Adrenal gland (tissue), 19 donors: Measurements from ENCODE around the gene OCEL1. TPM values are rescaled to one million over a fixed set of nuclear protein-coding genes. Genes with fewer than 3 reads are reported as not detected.

Experiments used
- DNase-seq, 7 donors: peaks; one replicate each; pipeline ENCODE4 v3.0.0-alpha.2; 2019 to 2020
- H3K27ac ChIP-seq, 5 donors: fragments of 200-600 bp; sonication (generic) in 4 of 5; 1 replicate in 3 of 5; 2 replicates in 2 of 5; pipeline versions ENCODE4 v1.5.1 to v1.8.0; 2016 to 2020; ENCODE audit warnings: mild to moderate bottlenecking in 1 of 5
- H3K27me3 ChIP-seq: fragments of 200-600 bp; 2 replicates; pipeline ENCODE4 v1.8.0; 2021
- H3K36me3 ChIP-seq, 2 donors: fragments of 200-600 bp; replicated peaks in 1 of 2; 1 replicate in 1 of 2; 2 replicates in 1 of 2; pipeline versions ENCODE4 v1.5.1 to v1.8.0; 2018 to 2022
- H3K4me1 ChIP-seq, 2 donors: fragments of 200-600 bp; replicated peaks in 1 of 2; 1 replicate in 1 of 2; 2 replicates in 1 of 2; pipeline versions ENCODE4 v1.5.1 to v1.8.0; 2018 to 2021
- H3K4me3 ChIP-seq, 4 donors: fragments of 200-600 bp; sonication (generic) in 3 of 4; one replicate each; pipeline ENCODE4 v1.5.1; 2016 to 2018
- H3K9me3 ChIP-seq, 3 donors: fragments of 200-600 bp; sonication (generic) in 1 of 3; replicated peaks in 1 of 3; 1 replicate in 2 of 3; 2 replicates in 1 of 3; pipeline versions ENCODE4 v1.5.1 to v1.8.0; 2016 to 2021
- CTCF ChIP-seq, 6 experiments: fragments of 450-650 bp in 4 of 6; fragments of 200-600 bp in 2 of 6; sonication (generic) in 1 of 6; IDR thresholded peaks; 1 replicate in 5 of 6; 2 replicates in 1 of 6; pipeline versions ENCODE4 v1.5.1 to v1.8.0; 2016 to 2021; ENCODE audit warnings: antibody characterized with exemption in 6 of 6, mild to moderate bottlenecking in 2 of 6, moderate library complexity in 1 of 6
- POLR2A ChIP-seq, 2 donors: fragments of 450-650 bp; IDR thresholded peaks; one replicate each; pipeline ENCODE4 v1.6.1; 2017; ENCODE audit warnings: antibody characterized with exemption in 2 of 2, mild to moderate bottlenecking in 2 of 2, moderate library complexity in 1 of 2
- WGBS, 4 donors: extraction: QIAGEN DNeasy Blood & Tissue Kit in 2 of 4; methylation state at CpG; one replicate each; pipeline versions ENCODE4 v1.1.5 to v1.1.7; 2013 to 2017; 5-methylcytosine and 5-hydroxymethylcytosine counted together
- intact Hi-C, 2 donors: fragments of 100-400 bp; cut with DNase I; formaldehyde crosslinking; loops; one replicate each; pipeline versions ENCODE4 v1.14.1 to v1.15.0; 2022 to 2023
- long read RNA-seq, 10 donors: library from polyadenylated mRNA in 3 of 10; unstranded in 2 of 10; stranded (forward) in 1 of 10; transcript quantifications; one replicate each; pipeline ENCODE4 v2.0.0 and lab custom pipeline, GENCODE V29; 2021 to 2026
- polyA plus RNA-seq, 3 donors: library from polyadenylated mRNA; stranded (reverse); fragments of 200-250 nt in 2 of 3; fragments of 350-450 nt in 1 of 3; fragmentation: Illumina TruSeq in 1 of 3; extraction: RNeasy Lipid Tissue Mini Kit (QIAGEN cat#74804) in 1 of 3; gene quantifications; one replicate each; pipeline ENCODE4 v1.2.3, GENCODE V29; 2013 to 2014
- total RNA-seq, 9 donors: library from RNA; depleted of rRNA in 4 of 9; stranded (reverse); fragments of >200 nt in 4 of 9; fragments of 120-200 nt in 1 of 9; fragmentation: NEBNext Ultra II Directional in 1 of 9; extraction: Animal tissue kit (Norgen Biotek cat#: 25700) in 1 of 9; gene quantifications; one replicate each; pipeline versions ENCODE4 v1.1.0 to v1.2.4, GENCODE V29; 2013 to 2023
- donor health status: healthy with polysubstance abuse.
- donor health status: Bipolar disorder and iron deficiency.
- donor health status: DM: yes; HTN: yes; CAD: no.
- donor health status: DM: no; HTN: no; CAD: no.
- donor health status: DM: no; HTN: no; CAD: no.
- donor health status: DM: yes; HTN: yes; CAD: no.

Gene OCEL1
- total RNA-seq = 10 to 100 TPM in 8 of 9 donors, 1 to 10 TPM in 1; 6.1 to 49.1 (median 33.6) TPM
- 10 to 100 TPM; 10.3 to 48.2 (median 27.0) TPM for polyA plus RNA-seq
- long read RNA-seq, donor 1, partial matches to known transcripts = 0 of 5 reads
- long read RNA-seq, donor 1, other reads (novel, unspliced or antisense) = 0 of 5 reads
- long read RNA-seq, donor 2, partial matches to known transcripts = 0 of 1 reads
- long read RNA-seq, donor 2, other reads (novel, unspliced or antisense) = 0 of 1 reads
- long read RNA-seq, donor 3, partial matches to known transcripts = 0 of 3 reads
- long read RNA-seq, donor 3, other reads (novel, unspliced or antisense) = 0 of 3 reads
- long read RNA-seq, donor 4, transcript OCEL1-201 (6 exons, 1,133 nt) = major isoform, 5 of 14 reads
- long read RNA-seq, donor 4, partial matches to known transcripts = 3 of 14 reads
- long read RNA-seq, donor 4, other reads (novel, unspliced or antisense) = 3 of 14 reads
- long read RNA-seq, donor 5, transcript OCEL1-201 (6 exons, 1,133 nt) = major isoform, 18 of 42 reads
- long read RNA-seq, donor 5, partial matches to known transcripts = 7 of 42 reads
- long read RNA-seq, donor 5, other reads (novel, unspliced or antisense) = 14 of 42 reads
- long read RNA-seq, donor 6, transcript OCEL1-201 (6 exons, 1,133 nt) = major isoform, 6 of 11 reads
- long read RNA-seq, donor 6, partial matches to known transcripts = 1 of 11 reads
- long read RNA-seq, donor 6, other reads (novel, unspliced or antisense) = 2 of 11 reads
- long read RNA-seq, donor 7, partial matches to known transcripts = 0 of 2 reads
- long read RNA-seq, donor 7, other reads (novel, unspliced or antisense) = 0 of 2 reads
- long read RNA-seq, donor 8, partial matches to known transcripts = 0 of 3 reads
- long read RNA-seq, donor 8, other reads (novel, unspliced or antisense) = 0 of 3 reads
- long read RNA-seq, donor 9, partial matches to known transcripts = 0 of 4 reads
- long read RNA-seq, donor 9, other reads (novel, unspliced or antisense) = 0 of 4 reads
- long read RNA-seq, donor 10, partial matches to known transcripts = 91 of 95 reads
- long read RNA-seq, donor 10, other reads (novel, unspliced or antisense) = 0 of 95 reads

- peaks cover 0 to 7% of the 10 kb centered on the region in 2 donors for H3K36me3 ChIP-seq
- TF ChIP-seq POLR2A (IDR thresholded peaks at IDR 0.05) (peak; percentile 28 to 83), CTCF (IDR thresholded peaks at IDR 0.05) (peak in 1 of 6 experiments; percentile 6)
- intact Hi-C loops = no loop called here
- H3K4me1 ChIP-seq = peaks cover 10 to 16% of the 10 kb centered on the region in 2 donors
- peak within 1 kb of the TSS; percentile 84 to 91 (median 85) for H3K27ac ChIP-seq
- 0% methylated on average over 8 to 90 of the region's 90 CpGs for WGBS, 4 donors
- peak; percentile 98 to 100 (median 99) for DNase-seq
- no peaks in the 10 kb centered on the region for H3K27me3 ChIP-seq
- H3K4me3 ChIP-seq = peak within 1 kb of the TSS in 2 of 4 donors; percentile 61 to 64
- H3K9me3 ChIP-seq = no peaks in the 10 kb centered on the region
Measured at GRCh38 chr19:17226002-17226933, at the start of gene OCEL1. Gene OCEL1 (plus strand): TSS chr19:17226226. CDS start chr19:17226248, 22 bp downstream.

GRCh38 chr19:17178291-17178690 is 47.7 kb upstream of the OCEL1 start:
- Histone ChIP-seq H3K4me3 (no peak overlapping the region), H3K36me3 (peaks cover 0 to 67% of the 10 kb centered on the region in 2 donors), H3K9me3 (no peaks in the 10 kb centered on the region), H3K4me1 (no peaks in the 10 kb centered on the region), H3K27ac (no peak overlapping the region), H3K27me3 (no peaks in the 10 kb centered on the region)
- WGBS, 4 donors = 90 to 96% (median 94%) methylated on average over 10 of the region's 10 CpGs
- no peak for DNase-seq
- intact Hi-C loops = no loop called here
- TF ChIP-seq CTCF (IDR thresholded peaks at IDR 0.05) = no peak
- no peak for TF ChIP-seq POLR2A (IDR thresholded peaks at IDR 0.05)

- TF ChIP-seq POLR2A (IDR thresholded peaks at IDR 0.05) = no peak
- Histone ChIP-seq H3K4me1 (no peaks in the 10 kb centered on the region), H3K36me3 (peaks cover 0 to 63% of the 10 kb centered on the region in 2 donors), H3K4me3 (no peak overlapping the region), H3K27ac (no peak overlapping the region), H3K9me3 (no peaks in the 10 kb centered on the region), H3K27me3 (no peaks in the 10 kb centered on the region)
- intact Hi-C loops = no loop called here
- 82 to 83% (median 82%) methylated on average over 18 to 22 of the region's 22 CpGs for WGBS, 4 donors
- DNase-seq = no peak
Measured at GRCh38 chr19:17180997-17181702, 44.9 kb upstream of the OCEL1 start.
